Prostate gland (tissue), 2 donors: ENCODE data around the gene FLVCR1.

ENCODE experiments used
- POLR2A ChIP-seq: fragments of 450-650 bp; IDR thresholded peaks from one replicate; pipeline ENCODE4 v1.6.1; 2016; ENCODE audit warnings: antibody characterized with exemption, mild to moderate bottlenecking
- TF ChIP-seq, protein P1 (sequence below), 4 experiments: fragments of 200-600 bp in 2 of 4; fragments of 450-650 bp in 2 of 4; sonication (generic) in 2 of 4; IDR thresholded peaks; 1 replicate in 3 of 4; 2 replicates in 1 of 4; pipeline ENCODE4 v1.5.1; 2016 to 2019; ENCODE audit warnings: antibody characterized with exemption in 4 of 4, mild to moderate bottlenecking in 2 of 4, moderate library complexity in 2 of 4

DNA sequence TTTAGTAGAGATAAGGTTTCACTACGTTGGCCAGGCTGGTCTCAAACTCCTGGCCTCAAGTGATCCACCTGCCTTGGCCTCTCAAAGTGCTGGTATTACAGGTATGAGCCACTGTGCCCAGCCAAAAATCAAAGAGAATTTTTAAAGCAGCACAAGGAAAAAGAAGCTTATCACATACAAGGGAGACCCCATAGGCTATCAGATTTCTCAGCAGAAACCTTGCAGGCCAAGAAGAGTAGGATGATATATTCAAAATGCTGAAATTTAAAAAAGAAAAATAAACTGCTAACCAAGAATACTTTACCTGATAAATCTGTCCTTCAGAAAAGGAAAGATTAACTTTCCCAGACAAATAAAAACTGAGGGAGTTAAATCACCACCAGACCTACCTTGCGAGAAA is 43.2 kb downstream of the FLVCR1 start:
- TF ChIP-seq, protein P1, sequence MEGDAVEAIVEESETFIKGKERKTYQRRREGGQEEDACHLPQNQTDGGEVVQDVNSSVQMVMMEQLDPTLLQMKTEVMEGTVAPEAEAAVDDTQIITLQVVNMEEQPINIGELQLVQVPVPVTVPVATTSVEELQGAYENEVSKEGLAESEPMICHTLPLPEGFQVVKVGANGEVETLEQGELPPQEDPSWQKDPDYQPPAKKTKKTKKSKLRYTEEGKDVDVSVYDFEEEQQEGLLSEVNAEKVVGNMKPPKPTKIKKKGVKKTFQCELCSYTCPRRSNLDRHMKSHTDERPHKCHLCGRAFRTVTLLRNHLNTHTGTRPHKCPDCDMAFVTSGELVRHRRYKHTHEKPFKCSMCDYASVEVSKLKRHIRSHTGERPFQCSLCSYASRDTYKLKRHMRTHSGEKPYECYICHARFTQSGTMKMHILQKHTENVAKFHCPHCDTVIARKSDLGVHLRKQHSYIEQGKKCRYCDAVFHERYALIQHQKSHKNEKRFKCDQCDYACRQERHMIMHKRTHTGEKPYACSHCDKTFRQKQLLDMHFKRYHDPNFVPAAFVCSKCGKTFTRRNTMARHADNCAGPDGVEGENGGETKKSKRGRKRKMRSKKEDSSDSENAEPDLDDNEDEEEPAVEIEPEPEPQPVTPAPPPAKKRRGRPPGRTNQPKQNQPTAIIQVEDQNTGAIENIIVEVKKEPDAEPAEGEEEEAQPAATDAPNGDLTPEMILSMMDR (IDR thresholded peaks at IDR 0.05): no peak
- no peak for TF ChIP-seq POLR2A
